GM23248 (cell line): ENCODE data around the gene MINDY4.

ENCODE experiments used
- EZH2 ChIP-seq: fragments of 200-600 bp; sonication (generic); IDR thresholded peaks from 2 replicates; pipeline ENCODE4 v1.6.1; 2018; ENCODE audit warnings: antibody characterized with exemption, mild to moderate bottlenecking; ENCODE audit not compliant: insufficient read depth, poor library complexity, severe bottlenecking
- EZH2phosphoT487 ChIP-seq: fragments of 200-600 bp; sonication (generic); IDR thresholded peaks from 2 replicates; pipeline ENCODE4 v1.6.1; 2018; ENCODE audit warnings: antibody characterized with exemption, moderate library complexity, mild to moderate bottlenecking, low read depth; ENCODE audit not compliant: insufficient read depth

- TF ChIP-seq EZH2 (no peak), EZH2phosphoT487 (no peak)
Observed at GRCh38 chr7:30900803-30901362, 129.7 kb downstream of the MINDY4 start.
